Stromal cell of bone marrow (primary cell): ENCODE measurements around the gene FAM117A.

ENCODE experiments used
- DNase-seq: peaks from one replicate; pipeline ENCODE4 v3.0.0-alpha.2; 2012; ENCODE audit warnings: low read depth

Gene FAM117A

DNA sequence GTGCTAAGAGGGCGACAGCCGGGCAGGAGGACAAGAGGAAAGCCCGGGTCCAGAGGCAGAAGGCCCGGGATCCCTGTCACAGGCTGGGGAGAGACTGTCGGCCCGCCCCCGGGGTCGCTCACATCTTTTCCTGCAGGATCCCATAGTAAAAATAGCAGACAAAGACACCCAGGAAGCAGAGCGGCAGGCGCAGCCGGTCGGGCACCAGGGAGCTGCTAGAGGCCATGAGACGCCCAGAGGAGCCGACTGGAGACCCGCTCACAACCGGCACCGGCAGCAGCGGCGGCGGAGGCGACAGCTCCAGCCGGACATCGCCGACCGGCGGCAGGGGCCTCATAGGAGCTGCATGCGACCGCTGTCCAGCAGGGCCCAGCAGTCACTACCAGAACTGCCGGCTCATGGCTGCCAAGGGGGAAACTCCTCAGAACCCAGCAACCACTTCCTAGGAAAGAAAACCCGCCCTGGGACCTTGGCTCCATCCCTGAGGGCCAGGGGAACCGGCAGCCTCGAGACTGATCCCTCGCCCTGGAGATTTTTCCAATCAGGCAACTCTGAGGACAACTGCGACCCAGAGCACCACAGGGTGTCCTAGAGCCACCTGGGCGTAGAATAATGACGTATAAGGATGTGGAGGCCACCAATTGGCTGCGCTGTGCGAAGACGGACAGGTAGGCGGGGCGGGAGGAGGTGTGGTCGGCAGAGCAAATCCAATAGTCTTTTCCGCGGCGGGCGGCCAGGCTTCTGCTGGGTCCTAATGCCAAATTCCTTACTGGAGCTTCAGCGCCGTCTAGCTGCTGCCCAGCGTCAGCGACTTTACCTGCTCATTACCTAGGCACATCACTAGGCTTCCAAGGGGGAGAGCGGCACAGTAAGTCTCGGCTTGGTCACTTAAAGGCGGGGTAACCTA, 56.1 kb downstream of the FAM117A start, which contains the start of gene SLC35B1:
Gene SLC35B1, minus strand, starts transcription at position 357 of the 907 bp plus-strand sequence. Its CDS starts 131 bp downstream, at position 226.
- peak; percentile 98 for DNase-seq

DNA sequence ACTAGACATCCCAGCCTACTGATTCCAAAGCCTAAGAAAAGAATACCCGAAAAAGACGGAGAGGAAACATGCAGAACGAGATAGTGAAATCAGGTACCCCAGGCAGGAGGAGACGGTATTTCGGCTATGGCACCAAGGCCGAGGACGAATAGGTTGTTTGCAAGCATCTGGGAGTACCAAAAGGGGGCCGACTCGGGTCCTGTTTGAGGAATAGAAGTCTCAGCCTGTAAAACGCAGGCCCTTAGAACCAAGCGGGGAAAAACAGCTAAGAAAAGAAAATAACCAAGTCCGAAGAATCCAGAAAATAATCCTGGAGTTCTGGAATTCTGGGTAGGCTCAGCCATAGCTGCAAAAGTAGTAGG, 56.7 kb downstream of the FAM117A start:
- no peak for DNase-seq

GRCh38 chr17:49705254-49705653, 58.7 kb downstream of the FAM117A start:
- DNase-seq, result no peak

GRCh38 chr17:49703557-49704277, 60.2 kb downstream of the FAM117A start:
- DNase-seq, result no peak

GRCh38 chr17:49700960-49701359, 63.0 kb downstream of the FAM117A start:
- DNase-seq, result no peak

GRCh38 chr17:49699966-49700575, 63.9 kb downstream of the FAM117A start:
- no peak for DNase-seq

- DNase-seq, result no peak
These were observed 65.9 kb downstream of the FAM117A start for GRCh38 chr17:49698005-49698404.

DNA sequence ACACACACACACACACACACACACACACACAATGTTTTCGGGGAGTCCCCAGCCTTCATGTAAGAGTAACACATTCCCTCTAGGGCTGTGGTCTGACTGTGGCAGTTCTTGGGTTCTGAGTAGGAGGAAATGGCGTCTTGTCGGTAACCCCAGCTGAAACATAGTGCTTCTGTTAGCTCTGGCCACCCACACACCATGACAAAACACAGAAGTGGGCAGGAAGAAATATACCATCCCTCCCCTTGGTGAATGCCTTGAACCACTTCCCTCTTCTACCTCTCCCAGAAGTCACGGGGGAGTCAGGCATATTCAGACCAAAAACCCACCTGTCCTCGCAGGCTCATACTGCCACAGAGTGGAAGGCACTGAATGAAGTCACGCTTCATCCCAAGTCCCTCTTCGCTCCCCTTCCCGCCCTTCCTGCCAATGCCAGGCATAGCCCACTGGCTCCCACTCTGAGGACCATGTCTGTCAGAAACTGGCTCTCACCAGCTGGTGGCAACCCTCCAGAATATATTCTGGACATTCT, 67.6 kb downstream of the FAM117A start:
- DNase-seq, result no peak

- no peak for DNase-seq
These were observed 68.2 kb downstream of the FAM117A start for GRCh38 chr17:49695698-49696232.

DNA sequence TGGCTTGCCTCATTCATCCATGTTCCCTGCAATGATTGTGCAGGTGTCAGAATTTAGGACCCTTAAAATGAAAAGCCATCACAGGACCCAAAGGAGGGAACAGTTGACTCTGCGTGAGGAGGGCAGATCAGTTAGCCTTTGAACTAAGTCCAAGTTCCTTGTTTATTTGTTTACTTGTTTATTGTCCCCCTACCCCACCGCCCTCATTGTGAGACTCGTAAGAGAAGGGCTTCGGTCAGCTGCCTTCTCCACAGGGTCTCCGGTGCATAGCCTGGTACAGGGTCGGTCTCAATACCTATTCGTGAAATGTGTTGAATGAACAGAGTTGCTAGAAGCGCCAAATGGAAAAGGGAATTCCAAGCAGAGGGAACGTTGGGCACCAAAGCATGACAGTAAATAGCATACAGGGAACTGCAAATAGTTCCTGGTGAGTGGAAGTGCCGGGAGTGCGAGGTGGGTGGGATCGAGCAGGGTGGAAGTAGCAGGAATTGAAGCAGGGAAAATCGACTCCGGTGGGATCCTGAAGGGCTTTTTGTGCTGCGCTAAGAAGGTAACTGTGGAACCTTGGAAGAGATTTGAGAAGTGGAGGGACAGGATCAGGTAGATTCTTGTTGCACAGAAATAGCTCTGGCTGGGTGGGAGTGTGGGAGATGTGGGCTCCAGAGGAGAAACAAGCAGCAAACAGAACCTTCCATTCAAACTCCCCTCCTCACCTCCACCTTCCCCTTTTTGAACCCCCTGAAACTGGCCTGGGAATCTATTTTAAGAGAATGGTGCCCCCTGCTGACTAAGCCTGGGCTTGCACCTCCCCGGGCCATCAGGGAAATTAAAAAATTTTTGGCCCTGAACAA, 68.9 kb downstream of the FAM117A start:
- no peak for DNase-seq

DNA sequence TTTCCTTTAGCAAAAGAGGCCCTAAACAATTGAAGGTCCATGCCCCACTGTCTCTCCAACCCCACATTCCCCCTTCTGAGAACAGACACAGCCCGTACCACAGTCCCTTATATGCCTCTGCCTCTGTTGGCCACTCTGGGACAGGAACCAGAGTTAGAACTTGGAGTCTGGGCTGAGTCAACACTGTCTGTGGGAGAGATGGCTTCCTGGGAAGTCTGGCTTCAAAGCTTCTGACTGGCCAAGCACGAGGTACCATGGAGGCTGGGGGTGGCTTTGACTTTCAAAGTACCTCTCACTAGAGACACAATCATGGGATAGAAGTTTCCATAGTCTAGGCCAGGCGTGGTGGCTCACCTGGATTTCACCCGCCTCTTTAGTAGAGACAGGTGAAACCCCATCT, 71.2 kb downstream of the FAM117A start:
- no peak for DNase-seq

- DNase-seq, result no peak
These were observed 72.2 kb downstream of the FAM117A start for GRCh38 chr17:49691677-49692191.

- peak; percentile 96 for DNase-seq
These were observed 72.8 kb downstream of the FAM117A start for GRCh38 chr17:49691086-49691676.

GRCh38 chr17:49690256-49690655, 73.7 kb downstream of the FAM117A start:
- DNase-seq, result no peak

GRCh38 chr17:49688848-49689247, 75.1 kb downstream of the FAM117A start:
- no peak for DNase-seq

- DNase-seq, result no peak
These were observed 75.9 kb downstream of the FAM117A start for GRCh38 chr17:49687878-49688491.

GRCh38 chr17:49681106-49681979, 82.6 kb downstream of the FAM117A start:
- no peak for DNase-seq

DNA sequence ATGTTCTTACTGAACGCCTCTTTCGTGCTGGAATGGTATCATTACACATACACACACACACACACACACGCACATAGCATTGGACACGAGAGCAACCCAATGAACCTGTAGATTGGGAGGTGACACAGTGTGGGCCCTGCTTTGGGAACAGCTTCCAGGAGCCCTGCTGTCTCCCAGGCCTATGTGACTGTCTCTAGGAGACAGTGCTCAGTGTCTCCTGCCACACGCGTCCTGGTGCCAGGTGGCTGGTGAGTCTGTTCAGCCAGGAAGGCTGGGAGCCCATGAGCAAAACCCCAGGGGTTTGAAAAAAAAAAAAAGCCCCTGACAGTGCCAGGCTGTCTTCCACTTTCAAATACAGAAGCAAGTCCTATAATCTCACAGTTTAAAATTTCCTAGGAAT, 83.6 kb downstream of the FAM117A start:
- no peak for DNase-seq
